ENCODE data around the gene PAQR3. TPM values are rescaled to one million over a fixed set of nuclear protein-coding genes. Genes with fewer than 3 reads are reported as not detected.

PAQR3 gene
- total and polyA plus RNA-seq, 2 of the 8 experiments (the other 6 are each of a cell fraction or from before 2014, with no cell fraction given), result 28.9 to 35.2 TPM

GRCh38 chr4:78953231-78953630 is 14.0 kb upstream of the PAQR3 start:
- Histone ChIP-seq H3K23ac (ENCODE audit: insufficient read length) (no peak overlapping the region), H3K9ac (replicated peaks in 1 of 4; ENCODE audit: extremely low read depth in 1 of 4, low read depth in 3 of 4, low read length in 3 of 4) (no peak overlapping the region), H4K8ac (ENCODE audit: extremely low read depth, insufficient read depth, low read length) (no peak overlapping the region), H3K79me2 (ENCODE audit: control insufficient read depth in 1 of 2, insufficient read depth in 2 of 2, low read length in 2 of 2) (no peaks in the 10 kb centered on the region), H3K4me3 (ENCODE audit: extremely low read depth in 1 of 4, insufficient read depth in 2 of 4, low read depth in 3 of 4, low read length in 4 of 4) (no peak overlapping the region), H4K5ac (ENCODE audit: insufficient read length, low read depth, low read length) (no peak overlapping the region), H3K23me2 (ENCODE audit: low read depth, low read length) (no peaks in the 10 kb centered on the region), H4K91ac (replicated peaks; ENCODE audit: insufficient read length, low read length) (no peak overlapping the region), H2BK15ac (ENCODE audit: low read length) (no peak overlapping the region), H3K56ac (replicated peaks; ENCODE audit: insufficient read length, low read depth, low read length) (no peak overlapping the region), H3K27ac (ENCODE audit: low read depth, low read length) (no peak overlapping the region), H3K36me3 (ENCODE audit: control insufficient read depth in 2 of 4, insufficient read depth in 4 of 4, low read length in 3 of 4) (no peaks in the 10 kb centered on the region), H2AFZ (ENCODE audit: low read length) (no peak overlapping the region), H2BK12ac (ENCODE audit: low read depth, low read length) (no peak overlapping the region), H4K20me1 (replicated peaks in 1 of 2; ENCODE audit: control insufficient read depth in 1 of 2, insufficient read depth in 2 of 2, low read length in 2 of 2) (no peaks in the 10 kb centered on the region), H3K14ac (ENCODE audit: insufficient read length) (no peak overlapping the region), H3K79me1 (ENCODE audit: low read depth, low read length) (no peaks in the 10 kb centered on the region), H2AK5ac (ENCODE audit: low read depth, low read length) (no peak overlapping the region), H2BK20ac (ENCODE audit: low read length) (no peak overlapping the region), H3K9me3 (ENCODE audit: insufficient read depth in 2 of 2, low read depth in 1 of 2, low read length in 1 of 2) (no peaks in the 10 kb centered on the region), H2BK5ac (ENCODE audit: low read depth, low read length) (no peak overlapping the region), H3K4me2 (ENCODE audit: insufficient read depth in 1 of 2, low read depth in 2 of 2, low read length in 2 of 2) (no peak overlapping the region), H3K27me3 (replicated peaks in 1 of 4; ENCODE audit: control insufficient read depth in 3 of 4, extremely low read depth in 1 of 4, insufficient read depth in 3 of 4, low read length in 3 of 4) (no peaks in the 10 kb centered on the region), H3K4me1 (replicated peaks in 1 of 4; ENCODE audit: control insufficient read depth in 3 of 4, insufficient read depth in 4 of 4, low read length in 3 of 4) (no peaks in the 10 kb centered on the region), H3K18ac (ENCODE audit: extremely low read depth, low read length) (no peak overlapping the region), H2BK120ac (replicated peaks; ENCODE audit: low read depth, low read length) (no peak overlapping the region), H3K4ac (replicated peaks; ENCODE audit: insufficient read length, low read depth, low read length) (no peak overlapping the region)
- WGBS, 2 experiments (ENCODE audit: extremely low coverage in 1 of 2, insufficient coverage in 1 of 2, insufficient read length in 1 of 2, insufficient replicate concordance in 2 of 2, low coverage in 1 of 2, low lambda C conversion rate in 2 of 2, missing lambda C conversion rate in 1 of 2), result 90% methylated on average over 5 of the region's 5 CpGs; no CpG with 5 or more reads in 1 of the 2 experiments
- ChIA-PET POLR2A (ENCODE audit: partially characterized antibody) (no interaction called here), CTCF (ENCODE audit: partially characterized antibody) (interaction anchor here (0.5 to 2.8 kb wide), 29 partner anchors 11 to 1383 kb away, joined by 3 to 20 read pairs (median 3); partner anchors contain the start of genes CFAP299 and PAQR3)
- FAIRE-seq, result no peak
- no peak for DNase-seq (ENCODE audit: low read depth in 1 of 2, low spot score in 2 of 2)
- TF ChIP-seq GABPA (IDR thresholded peaks at IDR 0.05; ENCODE audit: borderline replicate concordance, insufficient read depth, low read length), result no peak

Data from H1 (cell line).